NCI-H2196 (cell line): ENCODE results near the gene PTPN18.
A peak's percentile ranks its signal among the peaks of the same experiment; 100 is the strongest.

Source experiments
- DNase-seq: peaks from one replicate; lab custom pipeline; 2025; ENCODE audit not compliant: unreplicated experiment; lab: John Stamatoyannopoulos, UW

PTPN18 gene

DNA sequence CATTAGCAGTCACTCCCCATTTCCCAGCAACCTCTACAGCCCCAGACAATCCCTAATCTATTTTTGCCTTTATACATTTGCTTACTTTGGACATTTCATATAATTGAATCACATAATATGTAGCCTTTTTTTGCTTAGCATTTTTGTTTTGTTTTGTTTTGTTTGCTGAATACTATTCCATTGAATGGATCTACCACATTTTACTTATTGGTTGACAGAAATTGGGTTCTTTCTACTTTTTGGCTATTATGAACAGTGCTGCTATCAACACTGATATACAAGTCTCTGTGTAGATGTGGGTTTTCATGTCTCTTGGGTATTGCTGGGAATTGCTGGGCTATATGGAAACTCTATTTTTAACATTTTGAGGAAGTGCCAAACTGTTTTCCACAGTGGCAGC is 7.6 kb downstream of the PTPN18 start:
- DNase-seq = no peak

DNA sequence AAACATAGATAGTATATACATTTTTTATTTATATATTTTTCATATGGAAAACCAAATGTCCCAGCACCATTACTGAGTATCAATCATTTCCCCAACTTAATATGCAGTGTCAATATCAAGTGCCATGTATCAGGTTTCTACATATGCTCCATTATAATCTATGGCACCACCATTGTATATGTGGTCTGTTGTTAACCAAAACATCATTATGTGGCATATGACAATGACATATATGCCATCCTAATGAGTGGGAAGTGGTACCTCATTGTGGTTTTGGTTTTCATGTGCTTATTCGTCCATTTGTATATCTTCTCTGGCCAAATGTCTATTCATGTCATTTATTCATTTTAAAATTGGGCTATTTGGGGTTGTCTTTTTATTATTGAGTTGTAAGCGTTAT is 9.2 kb downstream of the PTPN18 start:
- DNase-seq = no peak

DNA sequence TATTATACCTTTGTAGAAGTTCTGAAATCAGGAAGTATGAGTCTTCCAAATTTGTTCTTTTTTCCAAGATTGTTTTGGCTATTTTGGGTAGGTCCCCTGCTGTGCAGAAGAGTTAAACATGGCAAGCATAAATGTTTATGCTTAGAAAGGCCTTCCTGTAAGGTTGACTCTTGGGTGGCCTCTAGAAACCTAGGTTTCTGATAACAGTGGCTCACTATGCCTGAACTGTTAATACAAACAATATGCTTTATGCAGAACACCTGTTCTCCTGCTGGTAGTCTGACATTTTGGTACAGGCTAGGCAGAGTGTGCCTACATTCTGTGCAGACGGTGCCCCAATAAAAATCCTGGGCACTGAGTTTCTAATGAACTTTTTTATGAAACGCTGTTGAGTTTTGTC is 10.1 kb downstream of the PTPN18 start:
- no peak for DNase-seq

DNA sequence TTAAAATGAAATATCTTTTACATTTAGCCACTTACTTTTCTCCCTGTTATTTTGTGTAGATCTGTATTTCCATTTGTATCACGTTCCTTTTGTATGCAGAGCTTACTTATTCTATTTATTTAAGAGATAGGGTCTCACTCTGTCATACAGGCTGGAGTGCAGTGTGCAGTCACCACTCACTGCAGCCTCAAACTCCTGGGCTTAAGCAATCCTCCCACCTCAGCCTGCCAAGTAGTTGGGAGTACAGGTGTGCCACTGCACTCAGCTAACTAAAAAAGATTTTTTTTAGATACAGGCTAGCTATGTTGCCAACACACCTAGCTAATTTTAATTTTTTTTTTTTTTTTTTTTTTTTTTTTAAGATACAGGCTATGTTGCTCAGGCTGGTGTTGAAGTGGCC is 10.9 kb downstream of the PTPN18 start:
- DNase-seq = no peak

DNA sequence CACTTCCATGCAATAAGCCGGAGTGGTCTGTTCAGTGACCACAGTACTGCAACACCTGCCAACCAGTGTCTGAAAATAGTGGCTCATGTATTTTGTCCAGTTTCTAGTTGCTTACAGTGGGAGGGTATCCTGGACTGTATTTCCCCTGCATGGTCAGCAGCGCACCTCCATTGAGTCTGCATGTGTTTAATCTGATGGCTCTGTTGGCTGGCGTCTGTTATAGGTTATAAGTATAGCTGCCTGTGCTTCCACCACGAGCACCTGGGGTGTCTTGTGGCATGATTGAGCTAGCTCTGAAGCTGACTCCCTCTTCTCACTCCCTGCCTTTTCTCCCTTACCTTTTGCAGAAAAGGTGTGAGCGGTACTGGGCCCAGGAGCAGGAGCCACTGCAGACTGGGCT is 12.9 kb downstream of the PTPN18 start:
- no peak for DNase-seq

DNA sequence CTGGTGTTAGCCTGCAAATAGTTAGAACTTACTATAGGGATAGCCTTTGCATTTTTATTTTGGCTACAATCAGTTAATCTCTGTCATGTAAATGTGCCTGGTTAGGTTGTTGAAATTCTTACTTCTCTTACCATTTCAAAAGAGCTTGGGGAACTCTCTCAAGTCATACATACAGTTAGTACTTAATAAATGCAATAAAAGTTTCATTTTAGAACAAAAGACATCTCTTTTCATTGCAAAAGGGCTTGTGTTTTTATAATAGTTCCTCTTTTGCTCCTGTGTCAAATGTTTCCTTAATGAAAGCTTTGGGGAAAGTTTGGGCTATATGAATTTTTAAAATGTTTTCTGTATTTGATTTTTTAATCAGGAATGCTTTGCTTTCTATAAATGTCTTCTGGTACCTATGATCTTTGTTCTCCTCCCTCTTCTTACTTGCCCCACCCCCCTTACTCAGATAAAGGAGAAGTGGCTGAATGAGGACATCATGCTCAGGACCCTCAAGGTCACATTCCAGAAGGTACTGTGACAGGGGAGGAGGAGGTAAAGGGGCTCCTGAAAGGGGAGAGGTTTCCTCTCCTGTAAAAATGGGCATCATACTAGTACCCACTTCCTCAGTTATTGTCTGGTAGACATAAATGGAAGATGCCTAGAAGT is 13.6 kb downstream of the PTPN18 start:
- no peak for DNase-seq

DNA sequence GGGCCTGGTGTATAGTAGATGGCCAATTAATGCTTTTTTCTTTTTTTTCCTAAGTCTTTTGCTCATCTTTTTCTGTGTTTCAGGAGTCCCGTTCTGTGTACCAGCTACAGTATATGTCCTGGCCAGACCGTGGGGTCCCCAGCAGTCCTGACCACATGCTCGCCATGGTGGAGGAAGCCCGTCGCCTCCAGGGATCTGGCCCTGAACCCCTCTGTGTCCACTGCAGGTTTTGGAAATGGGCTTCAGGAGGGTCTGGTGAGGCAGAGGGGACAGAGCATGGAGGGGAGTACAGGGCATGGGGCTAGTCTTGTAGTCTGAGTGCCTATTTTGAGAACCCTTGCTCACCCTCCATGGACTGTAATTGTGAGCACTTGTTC is 14.1 kb downstream of the PTPN18 start:
- DNase-seq = no peak

DNA sequence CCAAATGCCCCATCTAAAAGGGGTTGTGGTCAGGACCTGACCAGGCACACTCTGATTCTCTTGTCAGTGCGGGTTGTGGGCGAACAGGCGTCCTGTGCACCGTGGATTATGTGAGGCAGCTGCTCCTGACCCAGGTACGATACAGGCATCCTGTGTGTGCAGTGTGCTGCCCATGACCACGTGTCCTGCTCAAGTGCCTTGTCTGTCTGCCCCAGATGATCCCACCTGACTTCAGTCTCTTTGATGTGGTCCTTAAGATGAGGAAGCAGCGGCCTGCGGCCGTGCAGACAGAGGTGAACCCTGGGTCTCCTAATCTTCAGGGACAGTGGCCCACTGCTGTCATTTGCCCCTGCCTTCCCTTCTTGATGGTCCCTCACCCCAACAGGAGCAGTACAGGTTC is 14.6 kb downstream of the PTPN18 start:
- DNase-seq = no peak

DNA sequence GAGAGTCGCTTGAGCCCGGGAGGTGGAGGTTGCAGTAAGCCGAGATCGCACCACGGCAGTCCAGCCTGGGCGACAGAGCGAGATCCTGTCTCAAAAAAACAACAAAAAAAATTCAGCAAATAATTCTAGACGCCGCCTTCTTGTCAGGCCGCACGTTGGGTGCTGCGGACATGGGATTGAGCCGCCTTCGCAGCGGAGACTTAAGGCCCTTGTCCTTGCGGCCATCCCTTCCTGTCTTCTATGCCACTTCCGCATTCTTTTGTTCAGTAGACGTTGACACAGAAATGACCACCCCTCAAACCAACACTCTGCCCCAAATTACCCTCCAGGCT is 15.8 kb downstream of the PTPN18 start:
- no peak for DNase-seq

DNA sequence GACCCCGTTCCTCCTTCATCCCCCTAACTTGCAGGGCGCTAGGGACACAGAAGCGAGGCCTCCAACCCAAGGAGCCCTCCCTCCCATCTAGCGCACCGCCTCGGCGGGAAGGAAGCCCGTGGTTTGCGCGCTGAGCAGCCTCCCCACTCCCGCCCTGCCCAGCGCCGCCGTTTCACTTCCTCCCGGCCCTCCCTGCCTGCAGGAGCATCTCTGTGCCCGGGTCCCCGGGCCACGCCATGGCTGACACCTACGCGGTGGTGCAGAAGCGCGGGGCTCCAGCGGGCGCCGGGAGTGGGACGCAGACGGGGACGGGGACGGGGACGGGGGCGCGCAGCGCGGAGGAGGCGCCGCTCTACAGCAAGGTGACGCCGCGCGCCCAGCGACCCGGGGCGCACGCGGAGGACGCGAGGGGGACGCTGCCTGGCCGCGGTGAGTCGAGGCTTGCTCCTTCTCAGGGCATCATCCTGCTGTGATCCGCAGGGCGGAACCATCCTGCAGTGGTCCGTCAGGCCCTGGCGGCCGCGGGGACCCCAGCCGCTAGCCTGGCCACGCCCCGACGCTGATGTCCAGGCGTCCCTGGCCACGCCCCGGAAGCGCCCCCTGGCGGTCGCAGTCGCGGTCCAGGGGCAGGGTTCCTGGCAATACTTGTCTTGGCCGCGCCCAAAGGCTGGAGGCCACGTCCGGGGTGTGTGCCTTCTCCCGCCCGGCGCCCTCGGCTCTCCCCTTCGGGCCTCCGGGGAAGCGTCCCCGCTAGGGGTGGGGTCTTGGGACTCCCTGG is 16.4 kb downstream of the PTPN18 start:
- DNase-seq = peak; percentile 89

DNA sequence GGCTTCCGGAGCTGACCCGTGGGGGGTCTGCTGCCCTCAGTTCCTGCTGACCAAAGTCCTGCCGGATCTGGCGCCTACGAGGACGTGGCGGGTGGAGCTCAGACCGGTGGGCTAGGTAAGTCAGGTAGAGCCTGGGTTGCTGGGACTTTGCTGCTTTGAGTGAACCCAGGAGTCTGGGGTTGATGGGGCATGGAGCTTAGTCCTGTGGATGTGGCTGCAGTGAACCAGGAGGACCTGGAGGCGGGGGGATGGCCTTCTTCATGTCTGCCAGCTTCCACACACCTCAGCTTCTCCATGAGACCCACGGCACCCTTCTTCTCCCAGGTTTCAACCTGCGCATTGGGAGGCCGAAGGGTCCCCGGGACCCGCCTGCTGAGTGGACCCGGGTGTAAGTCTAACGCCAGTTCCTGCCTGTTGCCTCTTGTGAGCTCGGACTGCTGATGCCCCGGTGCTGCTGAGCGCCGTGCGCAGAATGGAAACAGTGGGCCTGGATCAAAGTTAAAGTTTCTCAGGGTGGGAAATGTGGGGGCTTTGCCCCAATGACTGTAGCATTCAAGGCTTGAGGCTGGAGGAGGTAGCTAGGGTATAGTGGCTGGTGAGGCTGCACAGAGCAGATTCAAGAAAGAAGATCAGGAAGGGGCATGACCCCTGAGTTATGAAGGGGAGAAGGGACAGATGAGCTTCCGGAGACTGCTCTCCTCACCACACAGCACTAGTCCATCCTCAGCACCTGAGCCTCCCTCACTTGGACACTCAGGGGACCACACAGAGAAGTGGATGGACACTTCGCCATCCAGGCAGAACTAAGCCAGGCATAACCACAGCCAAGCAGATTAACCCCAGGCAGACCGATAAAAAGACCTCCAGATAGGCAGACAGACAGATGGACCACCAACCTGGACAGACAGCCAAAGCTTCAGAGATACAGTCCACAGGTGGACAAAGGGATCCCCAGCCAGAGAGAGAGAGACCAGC is 17.3 kb downstream of the PTPN18 start:
- DNase-seq = no peak

DNA sequence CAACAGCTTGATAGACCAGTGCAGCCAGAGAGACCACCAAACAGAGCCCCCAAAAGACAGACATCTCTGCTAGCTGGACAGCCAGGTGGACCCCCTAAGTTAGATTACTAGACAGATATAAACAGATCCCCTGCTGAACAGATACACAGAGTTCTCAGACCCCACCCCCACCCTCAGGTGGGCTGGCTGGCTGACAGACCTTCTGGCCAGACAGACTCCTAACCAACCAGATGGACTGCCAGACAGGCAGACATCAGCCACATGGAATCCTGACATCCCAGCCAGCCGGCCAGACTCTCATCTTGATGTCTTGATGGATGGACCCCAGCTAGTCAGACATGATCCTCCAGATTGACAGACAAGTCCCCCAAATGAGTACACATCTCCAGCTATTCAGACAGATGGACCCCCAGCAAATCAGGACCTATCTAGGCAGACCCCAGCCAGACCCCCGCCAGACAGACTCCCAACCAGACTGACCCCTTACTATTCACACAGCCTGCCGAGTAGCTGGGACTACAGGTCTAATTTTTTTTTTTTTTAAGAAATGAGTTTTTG is 18.0 kb downstream of the PTPN18 start:
- DNase-seq = no peak

DNA sequence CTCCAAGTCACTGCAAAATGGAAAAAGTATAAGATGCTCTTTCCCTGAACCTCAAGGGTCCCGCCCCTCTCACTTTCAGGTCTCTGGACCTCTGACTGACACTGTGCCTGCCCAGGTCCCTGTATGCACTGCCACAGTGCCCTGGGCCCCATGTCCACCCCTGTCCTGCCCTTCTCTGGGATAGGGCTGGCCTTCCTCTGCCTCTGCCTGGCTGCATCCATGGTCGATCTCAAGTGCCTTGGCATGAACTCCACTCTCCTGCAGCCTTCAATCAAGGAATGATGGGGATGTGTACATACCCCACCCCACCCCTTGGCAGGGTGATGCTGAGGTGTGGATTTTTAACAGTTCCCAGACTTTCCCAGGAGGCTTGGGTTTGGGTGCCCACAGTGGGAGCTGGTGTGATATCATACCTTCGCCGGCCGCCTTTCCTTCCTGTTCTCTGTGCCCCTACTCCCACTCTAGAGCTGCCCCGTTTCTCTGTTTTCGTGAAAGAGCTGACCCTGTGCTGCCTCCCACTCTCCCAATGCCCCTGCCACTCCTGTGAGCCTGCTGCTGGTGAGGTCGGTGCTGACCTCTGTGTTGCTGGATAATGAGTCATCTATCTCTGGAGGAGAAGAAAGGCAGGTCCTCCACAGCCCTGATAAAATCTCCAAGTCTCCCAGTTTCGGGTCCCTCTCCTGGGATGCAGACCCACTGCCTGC is 18.9 kb downstream of the PTPN18 start:
- DNase-seq = no peak

DNA sequence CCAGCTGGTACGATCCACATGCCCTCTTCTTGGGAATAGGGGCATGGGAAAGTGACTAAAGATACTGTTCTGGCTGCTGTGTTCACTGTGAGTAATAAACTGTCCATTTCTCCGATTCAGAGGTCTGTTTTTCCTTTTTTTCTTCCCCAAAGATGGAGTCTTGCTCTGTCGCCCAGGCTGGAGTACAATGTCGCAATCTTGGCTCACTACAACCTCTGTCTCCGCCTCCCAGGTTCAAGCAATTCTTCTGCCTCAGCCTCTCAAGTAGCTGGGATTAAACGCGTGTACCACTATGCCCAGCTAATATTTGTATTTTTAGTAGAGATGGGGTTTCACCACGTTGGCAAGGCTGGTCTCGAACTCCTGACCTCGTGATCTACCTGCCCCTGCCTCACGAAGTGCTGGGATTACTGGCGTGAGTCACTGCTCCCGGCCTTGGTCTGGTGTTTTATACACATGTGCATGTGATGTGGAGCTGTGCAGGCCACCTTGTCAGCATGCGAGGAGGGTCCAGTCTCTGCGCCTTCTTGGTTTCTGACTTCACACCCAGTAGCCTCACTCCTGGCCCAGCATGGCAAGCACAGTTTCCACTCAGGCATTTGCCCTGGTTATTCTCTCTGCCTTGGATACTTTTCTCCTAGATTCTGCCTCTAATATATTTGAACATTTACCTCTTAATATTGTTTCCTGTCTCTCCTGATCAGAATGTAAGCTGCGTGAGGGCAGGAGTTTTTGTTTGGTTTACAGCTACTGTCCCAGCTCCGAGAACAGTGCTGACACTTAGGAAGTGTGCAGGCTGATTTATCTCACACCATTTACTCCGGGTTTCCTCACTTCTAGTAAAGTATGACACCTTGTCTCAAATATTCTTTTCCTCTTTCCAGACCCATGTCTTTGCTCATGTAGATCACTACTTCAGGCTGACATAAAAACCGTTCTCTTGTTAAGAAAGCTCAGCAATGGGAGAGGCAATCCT is 19.7 kb downstream of the PTPN18 start:
- DNase-seq = no peak

DNA sequence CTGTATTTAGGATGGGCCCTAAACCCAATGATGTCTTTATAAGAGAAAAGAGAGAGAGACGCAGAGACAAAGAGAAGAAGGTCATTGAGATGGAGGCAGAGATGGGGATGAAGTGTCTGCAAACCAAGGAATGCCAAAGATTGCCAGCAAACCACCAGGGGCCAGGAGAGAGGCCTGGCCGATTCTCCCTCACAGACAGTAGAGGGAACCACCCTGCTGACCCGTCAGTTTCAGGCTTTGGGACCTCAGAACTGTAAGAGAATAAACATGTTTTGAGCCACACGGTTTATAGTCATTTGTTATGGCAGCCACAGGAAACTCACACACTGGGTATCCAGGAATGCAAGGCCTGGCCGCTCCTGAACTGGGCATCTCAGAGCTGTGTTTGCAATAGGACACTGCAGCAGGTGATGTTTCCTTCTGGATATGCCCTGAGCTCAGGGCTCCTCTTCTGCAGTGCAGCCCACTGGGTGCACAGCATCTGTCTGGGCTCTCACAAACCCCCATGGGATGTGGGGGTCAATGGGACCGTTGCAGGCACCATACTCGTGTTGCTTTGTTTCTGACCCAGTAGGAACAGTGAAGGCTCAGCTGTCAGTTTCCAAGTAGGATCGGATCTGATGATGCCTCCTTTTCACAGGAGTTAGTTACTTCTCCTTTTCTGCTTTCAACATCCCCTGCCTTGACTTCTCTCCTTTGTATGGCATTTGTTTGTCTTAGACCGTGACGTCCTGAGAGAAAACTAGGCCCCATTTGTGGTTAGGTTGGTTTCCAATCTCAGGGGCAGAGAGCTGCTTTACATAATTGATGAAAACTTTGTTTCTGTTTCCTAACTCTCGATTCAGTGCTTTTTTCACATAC is 20.8 kb downstream of the PTPN18 start:
- no peak for DNase-seq

DNA sequence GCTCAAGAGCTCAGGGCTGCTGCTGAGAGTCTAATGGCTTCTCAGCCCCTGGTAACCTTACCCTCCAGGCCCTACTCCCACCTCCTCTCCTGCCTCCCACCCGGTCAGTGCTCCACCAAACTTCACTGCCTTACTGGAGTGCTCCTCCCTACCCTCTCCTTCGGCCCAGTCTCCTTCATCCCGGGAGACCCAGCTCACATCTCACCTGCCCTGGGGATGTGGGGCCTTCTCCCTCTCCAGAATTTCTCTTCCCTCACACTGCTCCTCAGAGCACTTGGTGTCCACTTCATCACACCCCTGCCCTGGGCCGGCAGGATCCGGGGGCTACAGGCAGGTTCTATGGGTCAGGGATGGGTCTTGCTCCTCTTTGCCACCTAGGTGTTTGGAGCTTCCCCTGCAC is 21.6 kb downstream of the PTPN18 start:
- DNase-seq = no peak

DNA sequence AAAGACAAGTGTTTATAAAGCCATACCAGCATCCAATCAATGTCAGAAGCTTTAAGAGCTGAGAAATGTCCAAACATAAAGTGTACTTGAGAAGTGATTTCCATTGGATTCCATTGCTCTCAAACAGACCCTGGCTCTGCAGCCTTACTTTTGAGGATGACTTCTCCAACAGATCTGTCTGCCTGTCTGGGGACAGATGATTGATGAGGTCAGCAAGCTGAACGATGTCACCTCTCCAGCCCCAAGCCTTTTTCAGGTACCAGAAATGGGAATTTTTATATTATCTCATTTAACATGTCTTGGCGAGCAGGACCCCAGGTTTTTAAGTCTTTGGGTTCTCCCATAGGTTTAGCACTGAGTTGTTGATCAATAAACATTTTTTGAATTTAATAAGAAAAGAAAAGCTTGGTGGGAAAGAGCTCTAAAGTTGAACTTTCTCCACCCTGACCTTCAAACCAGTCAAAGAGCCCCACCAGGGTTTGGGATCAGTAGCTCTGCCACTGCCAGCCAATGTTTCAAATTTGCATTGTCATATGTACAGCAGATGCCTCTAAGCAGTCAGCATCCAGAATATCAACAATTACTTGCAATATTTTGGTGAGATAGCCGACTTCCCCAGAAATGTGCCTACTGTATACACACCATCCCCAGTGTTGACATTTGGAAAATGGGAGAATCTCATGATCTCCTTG is 22.5 kb downstream of the PTPN18 start:
- no peak for DNase-seq

DNA sequence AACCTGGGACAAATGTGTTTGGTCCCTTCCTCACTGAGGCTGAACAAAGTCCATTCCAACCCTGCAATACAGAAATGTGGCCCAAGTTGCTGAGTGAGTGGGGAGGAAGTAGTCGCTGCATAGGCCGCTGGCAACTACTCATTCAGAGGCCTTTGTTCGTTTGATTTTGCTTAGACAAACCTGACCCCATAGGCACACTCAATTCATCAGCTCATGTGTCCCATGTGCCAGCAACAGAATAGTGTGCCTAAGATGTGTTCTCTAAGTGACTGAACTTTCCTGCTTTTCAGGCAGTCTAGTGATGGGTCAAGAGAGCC is 23.0 kb downstream of the PTPN18 start:
- DNase-seq = no peak
